ENCODE measurements around the gene TMEM86B.

TMEM86B gene

DNA sequence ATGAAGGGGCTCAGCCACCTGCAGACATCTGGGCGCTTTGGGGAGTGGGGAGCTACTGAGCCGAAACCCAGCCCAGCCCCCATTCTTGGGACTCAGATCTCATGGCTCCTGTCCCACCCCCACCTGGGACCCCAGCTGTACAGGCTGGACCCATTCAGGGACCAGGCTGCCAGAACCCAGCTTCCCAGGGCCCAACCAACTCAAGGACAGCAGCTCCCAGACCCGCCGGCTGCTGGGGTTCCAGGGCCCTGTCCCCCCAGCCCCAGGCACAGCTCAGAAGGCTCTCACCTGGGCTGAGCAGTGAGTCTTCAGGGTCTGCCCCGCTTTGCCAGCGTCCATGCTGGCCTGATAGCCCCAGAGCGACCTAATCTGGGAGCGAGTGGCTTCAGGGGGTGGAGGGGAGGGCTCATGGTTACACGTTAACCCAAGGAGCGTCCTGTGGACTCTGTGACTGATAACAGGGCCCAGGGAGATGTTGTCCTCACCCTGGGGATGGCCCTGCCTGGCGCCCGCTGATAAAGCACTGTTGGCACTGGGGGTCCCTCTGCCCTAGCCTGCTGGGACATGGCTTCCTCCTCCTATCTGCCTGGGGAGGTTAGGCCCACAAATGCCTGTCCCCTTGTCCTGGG lies at the start of gene TMEM86B:
Gene TMEM86B, minus strand, starts transcription at position 361 of the 629 bp plus-strand sequence. Its CDS starts 22 bp downstream, at position 339.
- Mint-ChIP-seq H3K27me3 (no peaks in the 10 kb centered on the region), H3K4me3 (no peak within 1 kb of the TSS), H3K36me3 (peaks cover 42% of the 10 kb centered on the region), H3K4me1 (peaks cover 2% of the 10 kb centered on the region), H3K27ac (peak within 1 kb of the TSS; percentile 64), H3K9me3 (no peaks in the 10 kb centered on the region)
- CTCF ChIA-PET, result no interaction called here
- no peak for DNase-seq

DNA sequence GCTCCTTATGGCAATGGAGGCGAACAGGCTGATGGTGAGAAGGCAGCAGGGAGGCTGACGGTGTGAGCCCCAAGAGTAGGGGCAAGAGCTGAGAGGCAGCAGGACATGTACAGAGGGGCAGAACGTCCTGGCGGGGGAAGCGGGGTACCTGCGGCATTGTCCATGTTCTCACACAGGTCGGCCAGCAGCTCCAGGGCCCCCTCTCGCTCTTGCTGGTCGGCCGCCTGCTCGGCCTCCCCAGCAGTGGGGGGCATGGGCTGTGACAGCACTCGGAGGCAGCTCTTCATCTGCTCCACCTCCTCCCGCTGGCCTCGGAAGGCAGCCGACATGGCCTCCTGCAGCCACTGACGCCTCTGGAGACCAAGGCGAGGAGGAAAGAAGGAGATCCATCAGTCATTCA lies 48.9 kb upstream of the TMEM86B start:
- peaks cover 3% of the 10 kb centered on the region for H3K27me3 Mint-ChIP-seq
- DNase-seq, result no peak
- CTCF ChIA-PET, result interaction anchor here (1.2 kb wide), 1 partner anchor 15 kb away, joined by 3 read pairs; no protein-coding TSS in a partner anchor
- peak overlapping the region; percentile 42 for H3K27ac Mint-ChIP-seq
- peak overlapping the region; percentile 51 for H3K4me3 Mint-ChIP-seq
- peaks cover 39% of the 10 kb centered on the region for H3K4me1 Mint-ChIP-seq
- H3K9me3 Mint-ChIP-seq, result no peaks in the 10 kb centered on the region
- H3K36me3 Mint-ChIP-seq, result peaks cover 12% of the 10 kb centered on the region

DNA sequence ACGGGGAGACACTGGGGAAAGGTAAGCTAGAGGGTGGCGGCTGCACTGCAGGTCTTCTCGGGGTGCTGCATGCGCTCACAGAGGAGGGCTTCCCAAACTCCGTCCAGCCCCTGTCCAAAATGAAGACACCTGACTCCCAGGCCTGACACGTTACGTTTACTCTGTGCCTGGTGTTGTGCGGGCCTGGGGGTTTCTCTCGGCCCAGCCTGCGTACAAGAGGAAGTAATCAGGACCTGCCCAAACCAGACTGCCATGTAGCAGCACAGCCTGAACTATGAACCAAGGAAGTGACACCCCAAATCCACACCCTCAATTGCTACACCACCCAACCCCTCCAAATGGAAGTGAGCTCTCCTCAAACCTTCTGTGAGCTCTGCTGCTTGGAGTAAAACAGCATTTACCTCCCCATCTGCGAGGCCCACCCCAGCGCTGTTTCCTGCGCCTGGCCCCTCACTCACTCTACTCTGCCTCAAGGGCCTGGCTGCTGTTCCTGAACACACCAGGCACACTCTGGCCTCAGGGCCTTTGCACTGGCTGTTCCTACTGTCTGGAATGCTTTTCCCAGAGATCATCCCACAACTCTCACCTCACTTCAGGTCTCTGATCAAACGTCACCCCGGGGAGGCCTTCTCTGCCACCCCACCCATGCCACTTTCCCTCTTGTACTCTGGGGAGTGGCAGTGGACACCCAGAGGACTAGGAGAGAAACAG lies 48.3 kb upstream of the TMEM86B start:
- H3K4me1 Mint-ChIP-seq, result peaks cover 37% of the 10 kb centered on the region
- H3K36me3 Mint-ChIP-seq, result peaks cover 18% of the 10 kb centered on the region
- CTCF ChIA-PET, result interaction anchor here (1.2 kb wide), 1 partner anchor 14 kb away, joined by 3 read pairs; no protein-coding TSS in a partner anchor
- H3K9me3 Mint-ChIP-seq, result no peaks in the 10 kb centered on the region
- H3K27ac Mint-ChIP-seq, result peak overlapping the region; percentile 83
- no peak for DNase-seq
- no peaks in the 10 kb centered on the region for H3K27me3 Mint-ChIP-seq
- H3K4me3 Mint-ChIP-seq, result peak overlapping the region; percentile 51

GRCh38 chr19:55275851-55276719 lies 47.5 kb upstream of the TMEM86B start:
- no peaks in the 10 kb centered on the region for H3K27me3 Mint-ChIP-seq
- H3K27ac Mint-ChIP-seq, result peak overlapping the region; percentile 83
- CTCF ChIA-PET, result interaction anchor here (1.0 to 1.2 kb wide), 2 partner anchors 13 to 15 kb away, joined by 3 to 5 read pairs; no protein-coding TSS in a partner anchor
- no peak for DNase-seq
- peaks cover 18% of the 10 kb centered on the region for H3K36me3 Mint-ChIP-seq
- H3K4me1 Mint-ChIP-seq, result peaks cover 35% of the 10 kb centered on the region
- no peak overlapping the region for H3K4me3 Mint-ChIP-seq
- H3K9me3 Mint-ChIP-seq, result no peaks in the 10 kb centered on the region

DNA sequence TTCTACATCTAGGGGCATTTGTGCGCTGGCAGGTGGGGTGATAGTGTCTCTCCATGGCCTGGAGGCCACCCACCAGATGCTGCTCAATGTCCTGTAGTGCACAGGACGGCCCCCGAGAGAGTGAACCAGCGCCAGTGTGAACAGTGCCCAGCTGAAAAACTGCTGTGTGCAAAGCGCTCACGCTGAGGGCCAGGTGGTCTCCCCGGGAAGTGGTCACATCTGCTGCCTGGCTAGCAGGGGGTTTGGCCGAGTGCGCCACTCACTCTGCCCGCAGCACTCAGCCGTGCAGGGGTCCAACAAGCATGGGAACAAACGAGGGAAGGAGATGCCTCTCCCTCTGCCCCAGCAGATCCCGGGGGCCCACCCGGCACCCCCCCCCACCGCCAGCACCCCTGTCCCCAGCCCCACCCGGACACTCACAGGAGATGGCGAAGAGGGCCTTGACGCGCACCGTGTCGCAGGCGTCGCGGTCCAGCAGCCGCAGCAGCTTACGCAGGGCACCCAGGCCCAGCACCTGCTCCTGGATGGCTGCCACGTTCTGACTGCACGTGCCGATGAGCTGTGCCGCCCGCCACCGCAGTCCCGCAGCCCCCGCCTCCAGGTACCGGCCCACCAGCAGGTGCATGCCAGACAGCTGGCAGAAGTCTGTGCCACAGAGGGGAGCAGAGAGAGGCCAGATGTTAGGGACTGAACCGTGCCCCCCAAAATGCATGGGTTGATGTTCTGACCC lies 45.6 kb upstream of the TMEM86B start:
- Mint-ChIP-seq H3K27ac (no peak overlapping the region), H3K36me3 (peaks cover 19% of the 10 kb centered on the region)
- CTCF ChIA-PET, result no interaction called here

GRCh38 chr19:55272142-55272541 lies 43.6 kb upstream of the TMEM86B start:
- CTCF ChIA-PET, result no interaction called here
- Mint-ChIP-seq H3K36me3 (peaks cover 20% of the 10 kb centered on the region), H3K27me3 (no peaks in the 10 kb centered on the region), H3K27ac (no peak overlapping the region), H3K4me3 (no peak overlapping the region), H3K4me1 (peaks cover 9% of the 10 kb centered on the region), H3K9me3 (no peaks in the 10 kb centered on the region)
- DNase-seq, result no peak

More for the DNA sequence above, 45.6 kb upstream of the TMEM86B start:
- Mint-ChIP-seq H3K4me3 (no peak overlapping the region), H3K27me3 (no peaks in the 10 kb centered on the region), H3K9me3 (no peaks in the 10 kb centered on the region), H3K4me1 (peaks cover 17% of the 10 kb centered on the region)
- DNase-seq, result no peak

DNA sequence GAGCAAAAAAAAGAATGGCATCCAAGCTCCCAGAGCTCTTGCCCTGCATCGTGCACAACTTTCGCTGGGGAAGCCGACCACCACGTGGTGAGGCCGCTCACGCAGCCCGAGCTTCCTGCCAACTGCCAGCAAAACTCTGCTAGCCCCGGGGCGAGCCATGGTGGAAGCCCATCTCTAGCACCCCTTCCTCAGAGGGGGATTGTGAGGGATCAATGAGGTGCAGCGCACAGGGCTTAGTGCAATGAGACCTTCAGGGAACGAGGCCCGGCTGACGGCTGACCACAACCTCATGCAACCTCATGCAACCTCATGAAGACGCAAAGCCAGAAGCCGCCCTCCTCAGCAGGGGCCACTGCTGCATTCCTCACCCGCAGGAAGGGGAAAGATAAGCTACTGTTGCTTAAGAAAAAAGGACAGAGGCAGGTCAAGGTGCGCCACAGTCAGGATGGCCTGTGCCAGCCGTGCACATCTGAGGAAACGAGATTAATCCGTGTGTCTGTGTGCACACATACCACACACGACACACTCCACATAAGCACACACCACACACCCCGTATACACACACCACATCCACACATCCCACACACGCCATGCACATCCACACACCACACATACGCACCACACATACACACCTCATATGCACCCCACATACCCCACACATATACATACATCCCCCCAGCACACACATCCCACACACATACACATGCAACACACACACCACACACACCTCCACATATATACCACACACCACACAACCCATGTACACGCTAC lies 41.8 kb upstream of the TMEM86B start:
- peaks cover 5% of the 10 kb centered on the region for H3K9me3 Mint-ChIP-seq
- DNase-seq, result no peak
- no peaks in the 10 kb centered on the region for H3K27me3 Mint-ChIP-seq
- CTCF ChIA-PET, result no interaction called here
- H3K4me1 Mint-ChIP-seq, result peaks cover 2% of the 10 kb centered on the region
- peaks cover 21% of the 10 kb centered on the region for H3K36me3 Mint-ChIP-seq
- no peak overlapping the region for H3K27ac Mint-ChIP-seq
- no peak overlapping the region for H3K4me3 Mint-ChIP-seq

- CTCF ChIA-PET, result no interaction called here
- no peaks in the 10 kb centered on the region for H3K27me3 Mint-ChIP-seq
- no peak overlapping the region for H3K27ac Mint-ChIP-seq
- peaks cover 5% of the 10 kb centered on the region for H3K9me3 Mint-ChIP-seq
- DNase-seq, result no peak
- peaks cover 21% of the 10 kb centered on the region for H3K36me3 Mint-ChIP-seq
- no peak overlapping the region for H3K4me3 Mint-ChIP-seq
- peaks cover 2% of the 10 kb centered on the region for H3K4me1 Mint-ChIP-seq
Measured at GRCh38 chr19:55269299-55269698, 40.7 kb upstream of the TMEM86B start.

- Mint-ChIP-seq H3K4me1 (peaks cover 2% of the 10 kb centered on the region), H3K9me3 (peaks cover 5% of the 10 kb centered on the region), H3K27ac (no peak overlapping the region), H3K4me3 (no peak overlapping the region), H3K27me3 (no peaks in the 10 kb centered on the region), H3K36me3 (peaks cover 14% of the 10 kb centered on the region)
- no peak for DNase-seq
- CTCF ChIA-PET, result no interaction called here
Measured at GRCh38 chr19:55266840-55267239, 38.3 kb upstream of the TMEM86B start.

- H3K27me3 Mint-ChIP-seq, result no peaks in the 10 kb centered on the region
Measured at GRCh38 chr19:55266404-55266803, 37.8 kb upstream of the TMEM86B start.

GRCh38 chr19:55265723-55266386 lies 37.3 kb upstream of the TMEM86B start:
- peaks cover 5% of the 10 kb centered on the region for H3K9me3 Mint-ChIP-seq
- no peak overlapping the region for H3K27ac Mint-ChIP-seq
- CTCF ChIA-PET, result no interaction called here
- no peaks in the 10 kb centered on the region for H3K27me3 Mint-ChIP-seq
- H3K4me3 Mint-ChIP-seq, result no peak overlapping the region
- no peak for DNase-seq
- H3K4me1 Mint-ChIP-seq, result no peaks in the 10 kb centered on the region
- H3K36me3 Mint-ChIP-seq, result peaks cover 14% of the 10 kb centered on the region

More at GRCh38 chr19:55266404-55266803, 37.8 kb upstream of the TMEM86B start:
- Mint-ChIP-seq H3K27ac (no peak overlapping the region), H3K36me3 (peaks cover 14% of the 10 kb centered on the region), H3K4me3 (no peak overlapping the region), H3K4me1 (peaks cover under 1% of the 10 kb centered on the region), H3K9me3 (peaks cover 5% of the 10 kb centered on the region)
- CTCF ChIA-PET, result no interaction called here
- no peak for DNase-seq

DNA sequence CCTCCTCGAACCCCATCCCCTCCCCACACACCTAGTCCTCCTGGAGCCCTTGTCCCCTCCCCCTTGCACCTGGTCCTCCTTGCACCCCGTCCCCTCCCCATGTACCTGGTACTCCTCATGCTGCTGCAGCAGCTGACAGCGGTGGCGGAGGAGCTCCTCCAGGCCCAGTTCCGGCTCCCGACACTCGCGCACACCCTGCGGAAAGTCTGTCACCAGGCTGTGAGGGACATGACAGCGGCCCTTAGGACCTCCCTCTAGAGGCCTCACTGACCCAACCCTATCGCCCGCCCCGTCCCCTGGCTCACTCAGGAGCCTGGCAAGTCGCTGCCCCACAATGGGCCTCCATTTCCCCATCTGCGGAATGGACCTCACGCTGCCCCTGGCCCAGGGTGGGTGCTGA lies 36.6 kb upstream of the TMEM86B start:
- Mint-ChIP-seq H3K27me3 (no peaks in the 10 kb centered on the region), H3K9me3 (peaks cover 5% of the 10 kb centered on the region), H3K27ac (no peak overlapping the region)

GRCh38 chr19:55264531-55264930 lies 36.0 kb upstream of the TMEM86B start:
- peaks cover 5% of the 10 kb centered on the region for H3K9me3 Mint-ChIP-seq
- no peak overlapping the region for H3K4me3 Mint-ChIP-seq
- H3K36me3 Mint-ChIP-seq, result peaks cover 11% of the 10 kb centered on the region
- CTCF ChIA-PET, result no interaction called here
- H3K27ac Mint-ChIP-seq, result no peak overlapping the region
- no peak for DNase-seq
- H3K27me3 Mint-ChIP-seq, result no peaks in the 10 kb centered on the region
- peaks cover 9% of the 10 kb centered on the region for H3K4me1 Mint-ChIP-seq

More for the DNA sequence above, 36.6 kb upstream of the TMEM86B start:
- peaks cover 11% of the 10 kb centered on the region for H3K36me3 Mint-ChIP-seq
- H3K4me1 Mint-ChIP-seq, result peaks cover 4% of the 10 kb centered on the region
- no peak for DNase-seq
- CTCF ChIA-PET, result no interaction called here
- no peak overlapping the region for H3K4me3 Mint-ChIP-seq
